Measurements from ENCODE around the gene CRYZ.

CRYZ gene

GRCh38 chr1:74731399-74732052, 1.3 kb downstream of the CRYZ start:
- DNase-seq (ENCODE audit: low read depth in 1 of 2, low spot score in 1 of 2), result no peak

- DNase-seq (ENCODE audit: low read depth in 1 of 2, low spot score in 1 of 2), result no peak
These were observed 2.9 kb downstream of the CRYZ start for GRCh38 chr1:74729741-74730478.

GRCh38 chr1:74728736-74729135, 4.1 kb downstream of the CRYZ start:
- DNase-seq (ENCODE audit: low read depth in 1 of 2, low spot score in 1 of 2), result no peak

- no peak for DNase-seq (ENCODE audit: low read depth in 1 of 2, low spot score in 1 of 2)
These were observed 6.8 kb downstream of the CRYZ start for GRCh38 chr1:74726063-74726462.

GRCh38 chr1:74717626-74718025, 15.2 kb downstream of the CRYZ start:
- DNase-seq (ENCODE audit: low read depth in 1 of 2, low spot score in 1 of 2), result no peak

GRCh38 chr1:74716822-74717221, 16.0 kb downstream of the CRYZ start:
- DNase-seq (ENCODE audit: low read depth in 1 of 2, low spot score in 1 of 2), result no peak

GRCh38 chr1:74715806-74716205, 17.0 kb downstream of the CRYZ start:
- DNase-seq (ENCODE audit: low read depth in 1 of 2, low spot score in 1 of 2), result no peak

- no peak for DNase-seq (ENCODE audit: low read depth in 1 of 2, low spot score in 1 of 2)
These were observed 17.7 kb downstream of the CRYZ start for GRCh38 chr1:74715236-74715502.

GRCh38 chr1:74714429-74715235, 18.2 kb downstream of the CRYZ start:
- no peak for DNase-seq (ENCODE audit: low read depth in 1 of 2, low spot score in 1 of 2)

GRCh38 chr1:74713849-74714248, 19.0 kb downstream of the CRYZ start:
- DNase-seq (ENCODE audit: low read depth in 1 of 2, low spot score in 1 of 2), result no peak

- DNase-seq (ENCODE audit: low read depth in 1 of 2, low spot score in 1 of 2), result no peak
These were observed 20.0 kb downstream of the CRYZ start for GRCh38 chr1:74712881-74713280.

- no peak for DNase-seq (ENCODE audit: low read depth in 1 of 2, low spot score in 1 of 2)
These were observed 29.3 kb downstream of the CRYZ start for GRCh38 chr1:74703386-74704182.

- no peak for DNase-seq (ENCODE audit: low read depth in 1 of 2, low spot score in 1 of 2)
These were observed 33.5 kb downstream of the CRYZ start for GRCh38 chr1:74699331-74699730.

- no peak for DNase-seq (ENCODE audit: low read depth in 1 of 2, low spot score in 1 of 2)
These were observed 35.0 kb downstream of the CRYZ start for GRCh38 chr1:74697832-74698231.

GRCh38 chr1:74693473-74693872, 39.4 kb downstream of the CRYZ start:
- no peak for DNase-seq (ENCODE audit: low read depth in 1 of 2, low spot score in 1 of 2)

- no peak for DNase-seq (ENCODE audit: low read depth in 1 of 2, low spot score in 1 of 2)
These were observed 41.9 kb downstream of the CRYZ start for GRCh38 chr1:74690909-74691308.

GRCh38 chr1:74690364-74690696, 42.5 kb downstream of the CRYZ start:
- DNase-seq (ENCODE audit: low read depth in 1 of 2, low spot score in 1 of 2), result no peak

- DNase-seq (ENCODE audit: low read depth in 1 of 2, low spot score in 1 of 2), result no peak
These were observed 43.1 kb downstream of the CRYZ start for GRCh38 chr1:74689621-74690363.

- DNase-seq (ENCODE audit: low read depth in 1 of 2, low spot score in 1 of 2), result no peak
These were observed 45.9 kb downstream of the CRYZ start for GRCh38 chr1:74686928-74687327.

- no peak for DNase-seq (ENCODE audit: low read depth in 1 of 2, low spot score in 1 of 2)
These were observed 48.5 kb downstream of the CRYZ start for GRCh38 chr1:74684301-74684700.

- DNase-seq (ENCODE audit: low read depth in 1 of 2, low spot score in 1 of 2), result no peak
These were observed 49.2 kb downstream of the CRYZ start for GRCh38 chr1:74683656-74684055.

Measured in stimulated activated CD4-positive, alpha-beta T cell treated with anti-CD3 and anti-CD28 coated beads, Interleukin-15, amount 100 ng/mL, for 1 hour (primary cell).